ENCODE measurements around the gene TNFAIP8L1. TPM values are rescaled to one million over a fixed set of nuclear protein-coding genes. Genes with fewer than 3 reads are reported as not detected.
"Not testable (repeated sequence)": the region's sequence is repeated elsewhere in the genome, so short reads cannot be mapped to it uniquely, and the experiment has no call there.

TNFAIP8L1 gene
- total RNA-seq, 1 donor from 2014 or later = 3.0 TPM

DNA sequence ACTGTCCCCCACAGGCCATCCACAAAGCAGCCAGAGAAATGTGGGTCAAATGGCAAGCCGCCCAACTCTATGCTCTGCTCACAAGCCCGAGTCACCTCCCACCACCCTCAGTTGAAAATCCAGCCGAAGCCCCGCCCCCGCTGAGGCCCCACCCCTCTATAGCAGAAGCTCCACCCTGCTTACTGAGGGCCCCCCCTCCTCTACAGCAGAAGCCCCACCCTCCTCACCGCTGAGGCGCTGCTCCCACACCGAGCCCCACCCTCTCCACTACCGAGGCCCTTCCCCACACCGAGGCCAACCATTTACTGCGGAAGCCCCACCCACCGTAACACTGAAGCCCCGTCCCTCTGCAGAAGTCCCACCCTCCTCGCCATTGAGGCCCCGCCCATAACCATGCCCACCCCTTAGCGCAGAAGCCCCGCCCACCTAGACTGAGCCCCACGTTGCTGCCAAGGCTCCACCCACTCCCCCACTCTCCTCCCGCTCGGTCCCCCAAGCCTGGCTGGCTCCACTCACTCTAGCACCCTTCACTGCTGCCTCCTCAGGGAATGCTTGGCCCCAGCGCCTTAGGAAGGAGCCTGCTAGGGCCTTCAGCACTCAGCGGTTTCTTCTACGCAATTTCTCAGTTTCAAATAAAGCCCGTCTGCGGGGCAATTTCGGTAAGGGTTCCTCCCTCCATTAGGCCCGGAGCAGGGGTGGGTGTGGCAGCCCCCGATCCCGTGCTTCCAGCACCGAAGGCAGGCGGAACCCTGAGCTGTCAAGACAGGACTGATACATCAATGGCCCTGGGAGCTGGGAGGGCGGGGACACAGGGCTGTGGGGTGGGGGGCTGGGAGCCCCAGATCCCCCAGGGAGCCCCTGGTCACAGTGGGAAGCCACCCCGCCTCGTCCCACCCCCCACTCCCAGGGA lies 39.8 kb downstream of the TNFAIP8L1 start:
- no peak for DNase-seq (ENCODE audit: low read depth)

GRCh38 chr19:4680021-4680420 lies 40.7 kb downstream of the TNFAIP8L1 start:
- DNase-seq (ENCODE audit: low read depth) = not testable (repeated sequence)

DNA sequence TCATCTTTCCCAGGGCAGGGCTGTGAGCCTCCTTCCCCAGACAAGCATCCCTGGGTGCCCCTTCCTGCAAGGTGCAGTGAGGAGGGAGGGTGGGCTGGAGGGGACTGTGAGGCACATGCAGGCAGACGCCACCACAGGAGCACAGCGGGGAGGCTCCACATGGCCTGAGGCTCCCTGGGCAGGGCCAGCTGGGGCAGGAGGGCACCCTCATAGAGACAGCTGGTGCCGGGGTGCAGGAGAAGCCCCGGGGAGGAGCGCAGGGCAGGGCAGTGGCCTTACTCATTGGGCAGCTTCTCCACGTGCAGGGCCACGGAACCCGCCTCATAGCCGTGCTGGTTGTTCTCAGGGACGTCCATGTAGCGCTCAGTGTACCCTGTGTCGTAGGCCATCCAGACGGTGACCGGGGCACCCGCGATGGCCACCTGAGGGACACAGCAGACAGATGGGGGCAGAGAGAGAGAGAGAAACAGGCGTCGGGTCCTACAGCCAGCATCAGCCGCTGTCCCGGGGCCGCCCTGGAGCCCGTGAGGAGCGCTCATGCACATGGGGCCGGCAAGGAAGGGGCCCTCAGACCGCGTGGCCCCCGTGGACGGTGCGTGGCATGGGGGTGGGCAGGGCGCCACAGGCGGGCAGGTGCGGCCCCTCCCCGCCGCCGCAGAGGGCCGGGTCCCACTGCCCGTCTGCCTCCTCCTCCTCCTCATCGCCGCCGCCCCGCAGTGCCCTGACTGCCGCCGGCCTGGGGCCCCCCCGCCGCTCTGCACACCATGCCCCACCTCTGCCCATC lies 43.3 kb downstream of the TNFAIP8L1 start:
- DNase-seq (ENCODE audit: low read depth) = no peak

DNA sequence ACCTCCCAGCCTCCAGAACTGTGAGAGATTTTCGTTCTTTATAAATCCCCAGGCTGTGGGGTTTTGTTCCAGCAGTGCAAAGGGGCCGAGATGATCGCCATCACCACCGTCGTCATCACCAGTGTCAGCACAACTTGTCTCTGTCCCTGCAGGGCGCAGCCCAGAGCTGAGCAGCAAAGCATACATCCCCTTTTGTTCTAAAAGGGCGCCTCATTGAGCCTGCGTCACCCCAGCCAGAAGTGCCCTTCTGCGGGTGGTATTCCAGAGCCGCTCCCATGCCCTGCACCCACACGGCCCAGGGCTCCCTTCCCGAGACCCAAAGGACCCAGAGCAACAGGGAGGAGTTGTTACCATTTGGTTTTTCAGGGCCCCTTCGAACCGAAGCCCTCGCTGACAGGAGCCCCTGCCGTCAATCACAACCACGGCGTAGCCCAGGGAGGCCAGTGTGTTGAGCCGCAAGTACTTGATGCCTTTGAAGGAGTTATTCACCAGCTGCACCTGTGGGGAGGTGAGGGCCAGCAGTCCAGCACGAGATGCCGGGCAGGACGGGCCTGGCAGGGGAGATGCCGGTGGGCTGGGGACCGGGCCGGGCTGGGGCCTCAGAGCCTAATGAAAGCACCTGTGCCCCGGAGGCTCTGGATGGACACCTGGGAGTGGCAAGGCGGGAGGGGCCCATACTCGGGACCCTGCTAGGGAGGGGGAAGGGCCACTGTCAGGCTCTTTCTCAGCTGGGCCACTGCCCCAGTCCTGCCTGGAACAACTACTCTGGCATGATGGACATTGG lies 45.2 kb downstream of the TNFAIP8L1 start:
- no peak for DNase-seq (ENCODE audit: low read depth)

GRCh38 chr19:4686700-4687099 lies 47.4 kb downstream of the TNFAIP8L1 start:
- no peak for DNase-seq (ENCODE audit: low read depth)

GRCh38 chr19:4687396-4687795 lies 48.1 kb downstream of the TNFAIP8L1 start:
- no peak for DNase-seq (ENCODE audit: low read depth)

DNA sequence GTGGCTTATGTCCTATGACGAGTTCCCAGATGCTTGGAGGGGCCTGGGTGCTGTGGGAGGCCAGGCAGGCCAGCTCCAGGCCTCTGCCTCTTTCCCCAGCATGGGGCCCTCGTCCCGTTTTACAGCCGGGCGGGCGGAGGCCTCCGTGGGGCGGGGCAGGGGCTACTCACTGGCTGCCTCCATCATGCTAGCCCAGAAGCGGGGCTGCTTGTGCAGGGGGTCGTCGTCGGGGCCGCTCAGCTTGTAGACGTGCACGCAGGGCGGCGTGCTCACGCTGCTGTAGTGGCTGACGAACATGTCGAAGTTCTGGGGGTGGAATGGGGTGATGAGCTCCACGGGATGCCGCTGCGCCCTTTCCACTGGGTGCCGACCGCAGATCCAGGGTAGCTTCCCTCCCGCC lies 49.3 kb downstream of the TNFAIP8L1 start:
- no peak for DNase-seq (ENCODE audit: low read depth)

GRCh38 chr19:4689403-4689802 lies 50.1 kb downstream of the TNFAIP8L1 start:
- no peak for DNase-seq (ENCODE audit: low read depth)

DNA sequence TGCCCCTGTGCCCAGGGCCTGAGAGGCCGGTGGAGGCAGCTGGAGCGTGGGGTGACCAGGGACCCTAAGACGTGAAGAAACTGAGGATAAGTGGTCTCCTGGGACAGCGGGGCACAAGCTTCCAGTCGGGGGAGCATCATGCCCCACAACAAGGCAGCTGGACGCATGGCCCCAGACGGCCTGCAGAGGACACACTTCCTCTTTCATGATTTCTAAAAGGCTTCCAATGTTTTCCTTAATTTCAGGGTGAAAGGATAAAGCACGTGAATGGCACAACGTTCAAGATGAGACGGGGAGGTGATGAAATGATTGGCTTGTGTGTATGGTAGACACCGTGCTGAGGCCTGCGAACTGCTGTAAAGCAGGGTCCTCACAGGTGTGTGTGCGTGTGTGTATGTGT lies 51.0 kb downstream of the TNFAIP8L1 start:
- no peak for DNase-seq (ENCODE audit: low read depth)

DNA sequence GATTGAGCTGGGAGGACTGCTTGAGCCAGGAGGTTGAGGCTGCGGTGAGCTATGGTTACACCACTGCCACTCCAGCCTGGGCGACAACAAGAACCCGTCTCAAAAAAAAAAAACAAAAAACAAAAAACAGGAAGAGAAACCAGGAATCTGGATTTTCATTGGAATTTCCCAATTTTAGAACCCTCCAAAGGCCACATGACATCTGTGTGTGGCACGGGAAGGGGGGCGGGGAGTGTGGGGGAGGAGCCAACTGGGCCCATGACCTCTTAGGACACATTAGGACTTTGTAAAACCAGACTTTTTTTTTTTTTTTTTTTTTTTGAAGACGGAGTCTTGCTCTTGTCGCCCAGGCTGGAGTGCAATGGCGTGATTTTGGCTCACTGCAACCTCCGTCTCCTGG lies 52.1 kb downstream of the TNFAIP8L1 start:
- no peak for DNase-seq (ENCODE audit: low read depth)

DNA sequence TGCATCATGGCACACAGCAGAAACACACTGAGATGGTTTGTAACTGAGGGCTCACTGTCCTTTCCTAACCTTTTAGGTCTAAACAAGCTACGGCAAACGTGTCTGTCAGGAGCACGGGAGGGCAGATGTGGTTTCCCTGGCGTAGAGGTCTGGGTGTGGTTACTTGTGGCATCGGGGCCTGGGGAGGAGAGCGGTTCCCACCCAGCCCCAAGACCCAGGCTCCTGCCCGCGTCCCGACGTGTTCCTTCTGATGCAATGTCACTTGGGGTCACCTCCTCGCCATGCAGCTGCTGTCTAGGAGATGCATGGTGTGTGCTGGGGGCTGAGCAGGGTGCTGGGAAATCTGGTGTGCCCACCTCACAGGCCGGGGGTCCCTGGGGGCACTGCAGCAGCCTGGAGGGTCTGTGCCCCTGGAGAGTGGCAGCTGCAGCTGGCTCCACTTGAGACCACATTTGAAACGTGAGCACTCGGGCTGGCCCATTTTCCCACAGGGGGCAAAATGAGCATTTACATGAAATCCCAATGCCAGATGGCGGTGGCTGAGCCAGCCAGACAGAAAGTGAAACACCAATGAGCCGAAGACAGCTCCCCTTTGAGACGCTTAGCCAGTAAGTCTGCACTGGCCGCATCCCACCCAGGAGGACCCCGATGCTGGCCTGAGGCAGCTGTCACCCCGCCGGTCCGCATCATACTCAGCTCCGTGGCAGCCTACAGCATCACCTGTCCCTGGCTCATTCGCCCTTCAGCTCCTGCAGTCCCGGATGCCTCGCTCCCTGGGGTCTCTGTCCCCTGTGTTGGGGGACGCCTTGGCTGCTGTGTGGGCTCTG lies 53.1 kb downstream of the TNFAIP8L1 start:
- no peak for DNase-seq (ENCODE audit: low read depth)

DNA sequence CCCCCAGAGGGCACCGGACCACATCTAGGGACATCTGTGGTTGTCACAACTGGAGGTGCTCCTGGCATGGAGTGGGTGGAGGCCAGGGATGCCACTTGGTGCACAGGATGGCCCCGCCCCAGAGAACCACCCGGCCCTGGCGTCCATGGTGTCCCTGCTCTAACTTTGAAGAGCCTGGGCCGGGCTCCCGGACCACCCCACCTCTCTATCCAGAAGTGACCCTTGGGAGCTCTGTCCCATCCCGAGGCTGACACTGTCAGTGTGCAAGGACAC lies 53.7 kb downstream of the TNFAIP8L1 start:
- DNase-seq (ENCODE audit: low read depth) = no peak

- no peak for DNase-seq (ENCODE audit: low read depth)
Measured at GRCh38 chr19:4693471-4694121, 54.3 kb downstream of the TNFAIP8L1 start.

GRCh38 chr19:4694211-4694987 lies 55.1 kb downstream of the TNFAIP8L1 start:
- peak; percentile 94 for DNase-seq (ENCODE audit: low read depth)

DNA sequence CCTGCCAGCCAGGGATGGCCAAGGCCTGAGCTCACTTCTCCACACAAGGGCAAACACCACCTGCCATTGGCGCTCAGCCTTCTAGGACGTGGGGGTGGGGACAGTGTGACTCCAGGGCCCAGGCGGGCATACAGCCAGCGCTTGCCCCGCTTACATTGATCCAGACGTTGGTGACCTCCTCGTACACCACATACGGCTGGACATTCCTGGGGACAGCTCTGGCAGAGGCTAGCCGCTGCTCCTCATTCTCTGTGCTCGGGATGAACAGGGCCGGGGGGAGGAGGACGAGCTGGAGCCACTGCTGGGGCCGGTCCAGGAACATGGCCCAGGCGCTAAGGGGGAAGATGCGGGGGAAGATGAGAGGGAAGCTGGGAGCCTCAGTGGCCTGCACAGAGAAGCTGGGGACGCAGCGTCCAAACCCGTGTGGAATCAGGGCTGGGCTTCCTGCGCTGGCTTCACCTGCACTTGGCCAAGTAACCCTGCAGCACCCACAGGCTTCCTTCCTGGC lies 56.0 kb downstream of the TNFAIP8L1 start:
- DNase-seq (ENCODE audit: low read depth) = no peak

GRCh38 chr19:4697304-4697703 lies 58.0 kb downstream of the TNFAIP8L1 start:
- no peak for DNase-seq (ENCODE audit: low read depth)

DNA sequence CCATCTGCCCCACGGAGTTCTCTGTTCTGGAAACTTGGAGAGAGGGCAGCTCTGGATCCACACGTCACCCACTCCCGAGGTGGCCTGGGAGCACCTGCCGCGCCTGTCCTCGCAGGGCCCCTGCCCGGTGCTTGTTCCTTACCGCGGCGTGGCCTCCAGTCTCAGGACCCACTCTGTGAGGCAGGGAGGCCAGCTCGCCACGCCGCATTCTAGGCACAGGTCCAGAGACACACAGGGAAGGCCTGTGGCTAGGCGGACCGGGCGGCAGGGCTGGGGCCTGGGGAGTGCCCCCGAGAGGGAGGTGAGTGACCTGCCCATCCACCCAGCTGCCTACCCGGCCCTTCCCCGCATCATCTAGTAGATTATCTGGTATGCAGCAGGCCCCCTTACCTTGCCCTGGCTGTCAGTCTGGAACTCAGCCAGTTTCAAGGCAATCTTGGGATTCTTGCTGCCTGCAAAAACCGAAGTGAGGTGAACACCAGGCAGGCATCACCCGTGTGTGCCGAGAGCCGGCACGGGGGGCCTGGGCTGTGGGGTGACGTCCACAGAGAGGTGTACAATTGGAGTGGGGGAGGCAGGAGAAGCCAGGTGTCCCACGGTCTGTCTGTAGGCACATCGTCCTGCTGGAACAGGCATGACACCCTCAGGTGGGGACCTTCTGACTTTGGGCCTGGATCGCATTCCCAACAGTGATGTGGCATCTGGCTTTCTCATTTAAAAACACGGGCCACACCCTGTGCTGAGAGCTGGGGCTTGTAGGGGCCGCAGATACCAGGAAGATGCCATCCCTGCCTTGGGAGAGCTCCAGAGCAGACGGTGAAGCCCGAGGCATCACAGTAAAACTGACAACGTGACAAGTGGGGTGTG lies 60.7 kb downstream of the TNFAIP8L1 start:
- no peak for DNase-seq (ENCODE audit: low read depth)

DNA sequence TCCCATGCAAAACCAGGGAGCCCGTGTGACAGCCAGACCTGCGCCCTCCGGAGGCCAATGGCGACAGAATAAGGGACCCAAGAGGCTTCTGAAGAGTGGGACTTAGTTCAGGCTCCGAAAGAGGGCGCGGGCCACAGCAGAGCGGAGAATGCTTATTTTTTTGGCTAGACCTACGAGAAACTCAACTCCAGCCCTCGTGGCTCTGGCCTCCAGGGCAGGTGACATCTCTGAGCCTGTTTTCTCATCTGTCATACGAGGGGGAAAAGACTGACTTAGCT lies 61.3 kb downstream of the TNFAIP8L1 start:
- DNase-seq (ENCODE audit: low read depth) = no peak

- no peak for DNase-seq (ENCODE audit: low read depth)
Measured at GRCh38 chr19:4701557-4701956, 62.2 kb downstream of the TNFAIP8L1 start.

Measured in renal cortical epithelial cell (primary cell).